Neuronal stem cell (in vitro differentiated cells): Measurements from ENCODE around the gene TMC1.

Source experiments
- DNase-seq: peaks from one replicate; pipeline ENCODE4 v3.0.0-alpha.2; 2013; ENCODE audit warnings: low spot score
- H2AFZ ChIP-seq: one replicate; pipeline ENCODE4 v1.6.1; 2013; ENCODE audit warnings: mild to moderate bottlenecking, low read length, inconsistent platforms
- H2AK5ac ChIP-seq: 2 replicates; pipeline ENCODE4 v1.6.1; 2013; ENCODE audit warnings: low read depth, mild to moderate bottlenecking, inconsistent platforms, low read length, moderate library complexity, mixed read lengths
- H2BK120ac ChIP-seq: 2 replicates; pipeline ENCODE4 v1.6.1; 2013; ENCODE audit warnings: low read depth, mild to moderate bottlenecking, inconsistent platforms, low read length, moderate library complexity, mixed read lengths
- H2BK12ac ChIP-seq: one replicate; pipeline ENCODE4 v1.6.1; 2013; ENCODE audit warnings: low read length, inconsistent platforms
- H2BK15ac ChIP-seq: 2 replicates; pipeline ENCODE4 v1.6.1; 2013; ENCODE audit warnings: mild to moderate bottlenecking, low read length, inconsistent platforms, mixed read lengths
- H2BK5ac ChIP-seq: one replicate; pipeline ENCODE4 v1.6.1; 2013; ENCODE audit warnings: inconsistent platforms, mild to moderate bottlenecking, low read length, moderate library complexity
- H3K14ac ChIP-seq: one replicate; pipeline ENCODE4 v1.6.1; 2013; ENCODE audit warnings: low read length, inconsistent platforms
- H3K18ac ChIP-seq: 2 replicates; pipeline ENCODE4 v1.6.1; 2013; ENCODE audit warnings: low read length, inconsistent platforms
- H3K23ac ChIP-seq: 2 replicates; pipeline ENCODE4 v1.6.1; 2013; ENCODE audit warnings: low read depth, mild to moderate bottlenecking, mixed read lengths, low read length, inconsistent platforms; ENCODE audit not compliant: poor library complexity
- H3K27ac ChIP-seq: replicated peaks from 3 replicates; pipeline ENCODE4 v1.5.1; 2013; ENCODE audit warnings: low read length, inconsistent platforms
- H3K27me3 ChIP-seq, 3 experiments: 2 replicates each; pipeline ENCODE4 v1.6.1; 2013; ENCODE audit warnings: low read length in 3 of 3, mild to moderate bottlenecking in 2 of 3, inconsistent platforms in 1 of 3, low read depth in 1 of 3, mixed read lengths in 1 of 3, moderate library complexity in 1 of 3; ENCODE audit not compliant: control insufficient read depth in 3 of 3, insufficient read depth in 3 of 3
- H3K36me3 ChIP-seq, 2 donors: replicated peaks in 1 of 2; 2 replicates each; pipeline ENCODE4 v1.6.1; 2013; ENCODE audit warnings: low read length in 2 of 2; ENCODE audit not compliant: control insufficient read depth in 2 of 2, insufficient read depth in 2 of 2
- H3K4ac ChIP-seq: 2 replicates; pipeline ENCODE4 v1.6.1; 2013; ENCODE audit warnings: inconsistent platforms, mild to moderate bottlenecking, low read length, moderate library complexity
- H3K4me1 ChIP-seq, 2 donors: 1 replicate in 1 of 2; 2 replicates in 1 of 2; pipeline ENCODE4 v1.6.1; 2013; ENCODE audit warnings: low read length in 2 of 2, low read depth in 1 of 2; ENCODE audit not compliant: control insufficient read depth in 2 of 2, insufficient read depth in 1 of 2
- H3K4me2 ChIP-seq: one replicate; pipeline ENCODE4 v1.6.1; 2013; ENCODE audit warnings: mild to moderate bottlenecking, low read length, inconsistent platforms; ENCODE audit not compliant: insufficient read depth, poor library complexity, severe bottlenecking
- H3K4me3 ChIP-seq, 2 donors: 2 replicates each; pipeline ENCODE4 v1.5.1; 2013; ENCODE audit warnings: low read length in 2 of 2, mild to moderate bottlenecking in 2 of 2, inconsistent platforms in 1 of 2, moderate library complexity in 1 of 2
- H3K79me1 ChIP-seq: one replicate; pipeline ENCODE4 v1.6.1; 2013; ENCODE audit warnings: low read depth, mild to moderate bottlenecking, inconsistent platforms, low read length, moderate library complexity
- H3K9ac ChIP-seq: one replicate; pipeline ENCODE4 v1.6.1; 2013; ENCODE audit warnings: mild to moderate bottlenecking, low read depth, low read length, inconsistent platforms; ENCODE audit not compliant: poor library complexity
- H3K9me3 ChIP-seq, 2 donors: replicated peaks in 1 of 2; 2 replicates each; pipeline versions ENCODE3 to v1.6.1; 2013; ENCODE audit warnings: low read length in 2 of 2, mild to moderate bottlenecking in 2 of 2, inconsistent platforms in 1 of 2, low read depth in 1 of 2, mixed read lengths in 1 of 2, moderate library complexity in 1 of 2; ENCODE audit not compliant: control insufficient read depth in 2 of 2, insufficient read depth in 1 of 2
- H4K8ac ChIP-seq: one replicate; pipeline ENCODE4 v1.6.1; 2013; ENCODE audit warnings: low read depth, mild to moderate bottlenecking, inconsistent platforms, low read length, moderate library complexity
- H4K91ac ChIP-seq: one replicate; pipeline ENCODE4 v1.6.1; 2013; ENCODE audit warnings: low read length, low read depth, mild to moderate bottlenecking, inconsistent platforms; ENCODE audit not compliant: poor library complexity
- WGBS, 2 donors: extraction: QIAGEN DNeasy Blood & Tissue Kit; methylation state at CpG; one replicate each; pipeline ENCODE4 v1.1.7; 2013; ENCODE audit warnings: missing lambda C conversion rate in 2 of 2, mixed read lengths in 1 of 2; ENCODE audit not compliant: insufficient read length in 2 of 2, insufficient replicate concordance in 1 of 2; ENCODE audit errors: extremely low coverage in 2 of 2; 5-methylcytosine and 5-hydroxymethylcytosine counted together

TMC1 gene

GRCh38 chr9:72685911-72686310 is 164.5 kb downstream of the TMC1 start:
- Histone ChIP-seq H2BK12ac (no peak overlapping the region), H4K8ac (no peak overlapping the region), H3K4me1 (peaks cover 0 to 7% of the 10 kb centered on the region in 2 donors), H3K4me3 (no peak overlapping the region), H2AK5ac (no peak overlapping the region), H4K91ac (no peak overlapping the region), H3K79me1 (no peaks in the 10 kb centered on the region), H3K9me3 (peaks cover 0 to 3% of the 10 kb centered on the region in 2 donors), H3K4ac (no peak overlapping the region), H2BK5ac (no peak overlapping the region), H3K14ac (no peak overlapping the region), H2BK120ac (no peak overlapping the region), H2BK15ac (no peak overlapping the region), H2AFZ (no peak overlapping the region), H3K4me2 (no peak overlapping the region), H3K18ac (no peak overlapping the region), H3K9ac (no peak overlapping the region), H3K27me3 (no peaks in the 10 kb centered on the region), H3K23ac (no peak overlapping the region), H3K27ac (no peak overlapping the region), H3K36me3 (no peaks in the 10 kb centered on the region)
- DNase-seq = no peak
- WGBS, 2 donors = no CpG with 5 or more reads among the region's 2 CpGs

- Histone ChIP-seq H3K9me3 (peaks cover 0 to 3% of the 10 kb centered on the region in 2 donors), H3K36me3 (no peaks in the 10 kb centered on the region), H3K79me1 (no peaks in the 10 kb centered on the region), H2BK15ac (no peak overlapping the region), H3K14ac (no peak overlapping the region), H2AK5ac (no peak overlapping the region), H3K9ac (no peak overlapping the region), H4K91ac (no peak overlapping the region), H2BK120ac (no peak overlapping the region), H2BK5ac (no peak overlapping the region), H2BK12ac (no peak overlapping the region), H3K27me3 (no peaks in the 10 kb centered on the region), H3K4me3 (no peak overlapping the region), H4K8ac (no peak overlapping the region), H3K4ac (no peak overlapping the region), H2AFZ (no peak overlapping the region), H3K18ac (no peak overlapping the region), H3K4me1 (peaks cover 0 to 5% of the 10 kb centered on the region in 2 donors), H3K4me2 (no peak overlapping the region), H3K27ac (no peak overlapping the region), H3K23ac (no peak overlapping the region)
- DNase-seq = no peak
Measured at GRCh38 chr9:72687331-72687730, 165.9 kb downstream of the TMC1 start.

GRCh38 chr9:72691671-72692070 is 170.3 kb downstream of the TMC1 start:
- peaks cover 0 to 3% of the 10 kb centered on the region in 2 donors for H3K9me3 ChIP-seq
- H3K14ac ChIP-seq = no peak overlapping the region
- H3K4me3 ChIP-seq = no peak overlapping the region
- H3K27ac ChIP-seq = no peak overlapping the region
- H2BK120ac ChIP-seq = no peak overlapping the region
- H3K27me3 ChIP-seq = no peaks in the 10 kb centered on the region
- H2BK5ac ChIP-seq = no peak overlapping the region
- H4K8ac ChIP-seq = no peak overlapping the region
- H2BK12ac ChIP-seq = no peak overlapping the region
- H3K4me2 ChIP-seq = no peak overlapping the region
- peaks cover 0 to 5% of the 10 kb centered on the region in 2 donors for H3K4me1 ChIP-seq
- no peaks in the 10 kb centered on the region for H3K36me3 ChIP-seq
- H3K18ac ChIP-seq = no peak overlapping the region
- H3K4ac ChIP-seq = no peak overlapping the region
- H3K79me1 ChIP-seq = no peaks in the 10 kb centered on the region
- no peak overlapping the region for H3K9ac ChIP-seq
- H2BK15ac ChIP-seq = no peak overlapping the region
- DNase-seq = no peak
- H2AFZ ChIP-seq = peak overlapping the region; percentile 72
- H2AK5ac ChIP-seq = no peak overlapping the region
- H3K23ac ChIP-seq = no peak overlapping the region
- no peak overlapping the region for H4K91ac ChIP-seq

- no peak for DNase-seq
- H3K23ac ChIP-seq = no peak overlapping the region
- no peak overlapping the region for H4K91ac ChIP-seq
- no peaks in the 10 kb centered on the region for H3K27me3 ChIP-seq
- no peak overlapping the region for H2BK5ac ChIP-seq
- H2AFZ ChIP-seq = no peak overlapping the region
- H2BK15ac ChIP-seq = no peak overlapping the region
- H3K9ac ChIP-seq = no peak overlapping the region
- WGBS, 2 donors = no CpG with 5 or more reads among the region's 3 CpGs
- no peak overlapping the region for H2BK120ac ChIP-seq
- no peak overlapping the region for H3K27ac ChIP-seq
- no peak overlapping the region for H2AK5ac ChIP-seq
- H3K4me2 ChIP-seq = no peak overlapping the region
- no peaks in the 10 kb centered on the region for H3K36me3 ChIP-seq
- no peak overlapping the region for H2BK12ac ChIP-seq
- no peak overlapping the region for H3K18ac ChIP-seq
- no peak overlapping the region for H3K4ac ChIP-seq
- H4K8ac ChIP-seq = no peak overlapping the region
- H3K4me1 ChIP-seq = peaks cover 3% of the 10 kb centered on the region in 2 donors
- H3K14ac ChIP-seq = no peak overlapping the region
- H3K79me1 ChIP-seq = no peaks in the 10 kb centered on the region
- no peak overlapping the region for H3K4me3 ChIP-seq
- peaks cover 0 to 3% of the 10 kb centered on the region in 2 donors for H3K9me3 ChIP-seq
Measured at GRCh38 chr9:72695365-72695764, 174.0 kb downstream of the TMC1 start.
